Naive B cell (primary cell): ENCODE data around the gene UBP1. TPM values are rescaled to one million over a fixed set of nuclear protein-coding genes. Genes with fewer than 3 reads are reported as not detected.
A peak's percentile ranks its signal among the peaks of the same experiment; 100 is the strongest.
"Not testable (repeated sequence)": the region's sequence is repeated elsewhere in the genome, so short reads cannot be mapped to it uniquely, and the experiment has no call there.

Experiments used
- ATAC-seq, 2 donors: fragments of 150-1000 bp; cut with Tn5 transposase; 2 replicates each; pipeline ENCODE4 v1.10.0; 2021; ENCODE audit warnings: low read depth in 2 of 2, mild to moderate bottlenecking in 2 of 2, moderate library complexity in 2 of 2
- DNase-seq: peaks from one replicate; pipeline ENCODE4 v3.0.0; 2022
- H3K27ac Mint-ChIP-seq, 6 donors: one replicate each; pipeline ENCODE4 v1.8.0; 2020 to 2022; ENCODE audit warnings: mild to moderate bottlenecking in 6 of 6, mixed read lengths in 6 of 6, moderate library complexity in 5 of 6, inconsistent platforms in 2 of 6
- H3K27me3 Mint-ChIP-seq, 3 donors: one replicate each; pipeline ENCODE4 v1.8.0; 2021 to 2022; ENCODE audit warnings: mixed read lengths in 3 of 3, mild to moderate bottlenecking in 1 of 3
- H3K36me3 Mint-ChIP-seq, 2 donors: one replicate each; pipeline ENCODE4 v1.8.0; 2020 to 2022; ENCODE audit warnings: mixed read lengths in 2 of 2, inconsistent platforms in 1 of 2, mild to moderate bottlenecking in 1 of 2
- H3K4me1 Mint-ChIP-seq, 3 donors: one replicate each; pipeline ENCODE4 v1.8.0; 2020 to 2022; ENCODE audit warnings: mixed read lengths in 3 of 3, inconsistent platforms in 1 of 3, mild to moderate bottlenecking in 1 of 3, moderate library complexity in 1 of 3
- H3K4me3 Mint-ChIP-seq, 8 donors: one replicate each; pipeline ENCODE4 v1.8.0; 2020 to 2022; ENCODE audit warnings: mild to moderate bottlenecking in 8 of 8, mixed read lengths in 8 of 8, moderate library complexity in 8 of 8, inconsistent platforms in 2 of 8
- H3K9me3 Mint-ChIP-seq, 7 donors: one replicate each; pipeline ENCODE4 v1.8.0; 2020 to 2022; ENCODE audit warnings: mixed read lengths in 7 of 7, mild to moderate bottlenecking in 5 of 7, inconsistent platforms in 2 of 7, moderate library complexity in 1 of 7
- polyA plus RNA-seq, 6 donors: library from polyadenylated mRNA; unstranded; fragments of 300-500 nt; fragmentation: Illumina TruSeq; gene quantifications; one replicate each; pipeline ENCODE4 v1.2.3, GENCODE V29; 2021; ENCODE audit warnings: low read depth in 6 of 6

UBP1 gene
- polyA plus RNA-seq, 6 donors from 2014 or later: 3.7 to 14.7 (median 9.2) TPM

- H3K4me1 Mint-ChIP-seq: peaks cover 4 to 15% (median 6%) of the 10 kb centered on the region in 3 donors
- no peaks in the 10 kb centered on the region for H3K36me3 Mint-ChIP-seq
- no peak overlapping the region for H3K4me3 Mint-ChIP-seq
- DNase-seq: no peak
- no peak for ATAC-seq
- H3K9me3 Mint-ChIP-seq: peaks cover 0 to 6% (median 0%) of the 10 kb centered on the region in 7 donors
- H3K27me3 Mint-ChIP-seq: peaks cover 0 to 18% (median 9%) of the 10 kb centered on the region in 3 donors
- no peak overlapping the region for H3K27ac Mint-ChIP-seq
Observed at GRCh38 chr3:33447958-33448357, 7.8 kb upstream of the UBP1 start.

DNA sequence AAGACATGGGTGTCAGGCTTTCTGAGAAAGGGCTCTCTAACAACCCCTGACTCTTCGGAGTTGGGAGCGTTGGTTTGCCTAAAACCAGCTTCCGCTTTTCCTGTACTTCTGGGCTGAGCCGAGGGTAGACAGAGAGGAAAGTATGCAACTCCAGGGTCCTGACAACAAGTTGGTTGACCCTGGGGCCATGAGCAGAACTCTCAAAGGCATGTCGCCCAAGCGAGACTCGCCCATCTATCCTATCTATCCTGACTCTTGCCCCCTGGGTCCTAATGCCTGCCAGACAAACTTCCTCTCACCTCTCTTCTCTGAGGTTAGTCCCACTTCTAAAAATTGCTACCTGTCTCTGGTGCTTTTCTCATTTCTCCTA lies 7.0 kb upstream of the UBP1 start:
- not testable (repeated sequence) for ATAC-seq, H3K27ac Mint-ChIP-seq, H3K36me3 Mint-ChIP-seq, H3K9me3 Mint-ChIP-seq, DNase-seq
- H3K27me3 Mint-ChIP-seq: peaks cover 0 to 18% (median 9%) of the 10 kb centered on the region in 3 donors
- peaks cover 4 to 15% (median 6%) of the 10 kb centered on the region in 3 donors for H3K4me1 Mint-ChIP-seq
- peak overlapping the region in 7 of 8 donors; percentile 26 to 89 (median 77) for H3K4me3 Mint-ChIP-seq

DNA sequence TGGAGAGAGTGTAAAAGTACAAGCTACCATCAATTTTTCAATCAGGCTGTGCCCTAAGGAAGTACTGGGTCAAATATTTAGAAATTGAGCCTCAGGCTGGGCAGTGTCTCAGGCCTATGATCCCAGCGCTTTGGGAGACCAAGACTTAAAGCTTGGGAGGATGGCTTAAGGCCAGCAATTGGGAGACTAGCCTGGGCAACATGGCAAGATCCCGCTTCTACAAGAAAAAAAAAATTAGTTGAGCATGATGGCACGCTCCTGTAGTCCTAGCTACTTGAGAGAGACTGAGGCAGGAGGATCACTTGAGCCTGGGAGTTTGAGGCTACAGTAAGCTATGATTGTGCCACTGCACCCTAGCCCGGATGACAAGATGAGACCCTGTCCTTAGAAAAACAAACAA lies 2.0 kb upstream of the UBP1 start:
- H3K36me3 Mint-ChIP-seq: peaks cover 4 to 7% of the 10 kb centered on the region in 2 donors
- DNase-seq (no peak), ATAC-seq (no peak)
- H3K27ac Mint-ChIP-seq: peak overlapping the region in 5 of 6 donors; percentile 41 to 100 (median 92)
- no peaks in the 10 kb centered on the region for H3K9me3 Mint-ChIP-seq
- peaks cover 27 to 44% (median 36%) of the 10 kb centered on the region in 3 donors for H3K4me1 Mint-ChIP-seq
- H3K27me3 Mint-ChIP-seq: peaks cover 0 to 5% (median under 1%) of the 10 kb centered on the region in 3 donors
- peak overlapping the region in 7 of 8 donors; percentile 21 to 100 (median 100) for H3K4me3 Mint-ChIP-seq

GRCh38 chr3:33441225-33441976 lies 1.2 kb upstream of the UBP1 start:
- no peak for DNase-seq
- H3K9me3 Mint-ChIP-seq: no peaks in the 10 kb centered on the region
- peak; percentile 2 to 3 for ATAC-seq
- H3K36me3 Mint-ChIP-seq: peaks cover 4 to 7% of the 10 kb centered on the region in 2 donors
- no peaks in the 10 kb centered on the region for H3K27me3 Mint-ChIP-seq
- H3K27ac Mint-ChIP-seq: peak overlapping the region; percentile 99 to 100 (median 100)
- peaks cover 30 to 44% (median 38%) of the 10 kb centered on the region in 3 donors for H3K4me1 Mint-ChIP-seq
- peak overlapping the region; percentile 99 to 100 (median 100) for H3K4me3 Mint-ChIP-seq

DNA sequence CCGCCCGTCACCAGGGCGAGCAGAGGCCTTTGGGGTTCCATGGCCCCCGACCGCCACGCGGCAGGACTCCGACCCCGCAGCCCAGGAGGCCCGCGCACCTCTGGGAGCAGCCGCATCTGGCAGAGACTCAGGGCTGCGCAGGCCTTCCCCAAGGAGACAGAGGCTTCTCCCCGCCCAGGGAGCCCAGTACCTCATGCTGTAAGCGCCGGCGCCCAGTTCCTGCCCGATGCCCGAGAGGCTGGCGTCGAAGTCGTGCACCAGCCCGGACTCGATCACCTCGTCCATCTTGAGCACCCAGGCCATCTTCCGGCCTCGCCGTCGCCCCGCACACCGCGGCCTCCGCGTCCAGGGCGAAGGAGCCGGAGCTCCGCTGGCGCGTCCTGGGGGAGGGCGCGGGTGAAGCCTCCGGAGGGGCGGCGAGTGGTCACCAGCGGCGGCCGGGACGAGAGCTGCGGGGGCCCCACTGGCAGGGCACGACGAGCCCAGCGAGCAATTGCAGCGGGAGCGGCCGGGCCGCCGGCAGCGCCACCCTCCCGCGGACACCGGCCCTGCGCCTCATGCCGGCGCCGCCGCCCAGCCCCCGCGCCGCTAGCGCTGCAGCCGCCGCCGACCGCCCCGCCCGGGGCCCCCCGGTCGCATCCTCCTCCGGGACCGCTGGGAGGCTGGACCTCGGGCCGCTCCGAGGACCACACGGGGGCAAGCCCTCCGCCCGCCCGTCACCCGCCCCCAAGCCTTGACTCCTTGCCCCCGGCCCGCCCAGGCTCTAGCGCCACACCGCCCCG lies 468 bp downstream of the UBP1 start:
- peaks cover 4 to 7% of the 10 kb centered on the region in 2 donors for H3K36me3 Mint-ChIP-seq
- ATAC-seq (peak; percentile 15 to 18), DNase-seq (no peak)
- H3K4me1 Mint-ChIP-seq: peaks cover 34 to 54% (median 38%) of the 10 kb centered on the region in 3 donors
- H3K4me3 Mint-ChIP-seq: peak overlapping the region; percentile 91 to 100 (median 100)
- peak overlapping the region in 5 of 6 donors; percentile 87 to 100 (median 98) for H3K27ac Mint-ChIP-seq
- H3K9me3 Mint-ChIP-seq: no peaks in the 10 kb centered on the region
- no peaks in the 10 kb centered on the region for H3K27me3 Mint-ChIP-seq

- no peaks in the 10 kb centered on the region for H3K9me3 Mint-ChIP-seq
- DNase-seq (peak; percentile 11), ATAC-seq (no peak)
- H3K4me1 Mint-ChIP-seq: peaks cover 34 to 57% (median 39%) of the 10 kb centered on the region in 3 donors
- H3K36me3 Mint-ChIP-seq: peaks cover 4 to 7% of the 10 kb centered on the region in 2 donors
- H3K4me3 Mint-ChIP-seq: peak overlapping the region; percentile 85 to 100 (median 91)
- H3K27ac Mint-ChIP-seq: peak overlapping the region; percentile 30 to 98 (median 89)
- no peaks in the 10 kb centered on the region for H3K27me3 Mint-ChIP-seq
Observed at GRCh38 chr3:33438881-33439545, 1.2 kb downstream of the UBP1 start.

- H3K27me3 Mint-ChIP-seq: no peaks in the 10 kb centered on the region
- no peak for DNase-seq
- H3K9me3 Mint-ChIP-seq: no peaks in the 10 kb centered on the region
- ATAC-seq: no peak
- peaks cover 37 to 63% (median 46%) of the 10 kb centered on the region in 3 donors for H3K4me1 Mint-ChIP-seq
- H3K27ac Mint-ChIP-seq: peak overlapping the region; percentile 33 to 98 (median 88)
- H3K36me3 Mint-ChIP-seq: peaks cover 4 to 7% of the 10 kb centered on the region in 2 donors
- H3K4me3 Mint-ChIP-seq: peak overlapping the region; percentile 85 to 100 (median 91)
Observed at GRCh38 chr3:33438284-33438668, 1.9 kb downstream of the UBP1 start.

- no peaks in the 10 kb centered on the region for H3K27me3 Mint-ChIP-seq
- DNase-seq (no peak), ATAC-seq (no peak)
- peak overlapping the region in 7 of 8 donors; percentile 85 to 100 (median 91) for H3K4me3 Mint-ChIP-seq
- H3K9me3 Mint-ChIP-seq: no peaks in the 10 kb centered on the region
- peak overlapping the region in 2 of 6 donors; percentile 27 to 88 for H3K27ac Mint-ChIP-seq
- H3K36me3 Mint-ChIP-seq: peaks cover 4 to 7% of the 10 kb centered on the region in 2 donors
- H3K4me1 Mint-ChIP-seq: peaks cover 37 to 67% (median 47%) of the 10 kb centered on the region in 3 donors
Observed at GRCh38 chr3:33437556-33438283, 2.5 kb downstream of the UBP1 start.

DNA sequence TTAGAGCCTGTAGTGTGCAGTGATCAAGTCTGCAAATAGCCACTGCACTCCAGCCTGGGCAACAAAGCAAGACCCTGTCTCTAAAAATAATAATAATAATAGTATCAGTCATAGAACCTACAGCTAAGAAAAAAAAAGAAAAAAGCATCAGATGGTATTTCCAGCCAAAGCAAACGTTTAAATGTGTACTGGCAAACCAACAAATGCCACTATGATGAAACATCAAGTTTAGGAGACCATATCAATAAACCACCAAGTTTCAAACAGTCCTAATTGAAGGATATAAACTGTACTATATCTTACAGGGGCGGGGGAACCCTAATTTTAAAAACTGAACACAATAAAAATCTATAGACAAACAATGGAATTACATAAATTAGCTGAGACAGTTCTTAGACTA lies 6.4 kb downstream of the UBP1 start:
- ATAC-seq: no peak
- DNase-seq: no peak
- no peaks in the 10 kb centered on the region for H3K36me3 Mint-ChIP-seq
- H3K4me1 Mint-ChIP-seq: peaks cover 54 to 87% (median 67%) of the 10 kb centered on the region in 3 donors
- H3K4me3 Mint-ChIP-seq: no peak overlapping the region
- no peaks in the 10 kb centered on the region for H3K27me3 Mint-ChIP-seq
- H3K9me3 Mint-ChIP-seq: no peaks in the 10 kb centered on the region
- no peak overlapping the region for H3K27ac Mint-ChIP-seq

- Mint-ChIP-seq H3K9me3 (no peaks in the 10 kb centered on the region), H3K36me3 (no peaks in the 10 kb centered on the region), H3K27ac (peak overlapping the region in 2 of 6 donors; percentile 4 to 33), H3K4me3 (peak overlapping the region in 3 of 8 donors; percentile 2 to 30 (median 12)), H3K4me1 (peaks cover 40 to 73% (median 70%) of the 10 kb centered on the region in 3 donors), H3K27me3 (no peaks in the 10 kb centered on the region)
- DNase-seq (no peak), ATAC-seq (no peak)
Observed at GRCh38 chr3:33430571-33430970, 9.6 kb downstream of the UBP1 start.

- H3K4me3 Mint-ChIP-seq: no peak overlapping the region
- DNase-seq (no peak), ATAC-seq (no peak)
- H3K27me3 Mint-ChIP-seq: no peaks in the 10 kb centered on the region
- peaks cover 39 to 70% (median 68%) of the 10 kb centered on the region in 3 donors for H3K4me1 Mint-ChIP-seq
- H3K36me3 Mint-ChIP-seq: no peaks in the 10 kb centered on the region
- peak overlapping the region in 1 of 6 donors; percentile 4 for H3K27ac Mint-ChIP-seq
- no peaks in the 10 kb centered on the region for H3K9me3 Mint-ChIP-seq
Observed at GRCh38 chr3:33430061-33430460, 10.1 kb downstream of the UBP1 start.

- H3K9me3 Mint-ChIP-seq, H3K4me3 Mint-ChIP-seq, H3K27me3 Mint-ChIP-seq, ATAC-seq, DNase-seq, H3K36me3 Mint-ChIP-seq: not testable (repeated sequence)
- H3K27ac Mint-ChIP-seq: peak overlapping the region in 3 of 6 donors; percentile 2 to 51 (median 49)
- H3K4me1 Mint-ChIP-seq: peaks cover 39 to 70% (median 65%) of the 10 kb centered on the region in 3 donors
Observed at GRCh38 chr3:33429306-33429705, 10.9 kb downstream of the UBP1 start.
